SK-N-SH treated with all-trans-retinoic acid at 6 μM for 48 hours (cell line): ENCODE measurements around the gene KRT15.

ENCODE experiments used
- ARNTL ChIP-seq: fragments of 450-650 bp; formaldehyde crosslinking; IDR thresholded peaks from 2 replicates; pipeline ENCODE4 v1.5.0; 2020; ENCODE audit warnings: low read depth, mild to moderate bottlenecking, moderate library complexity, borderline replicate concordance
- BACH2 ChIP-seq: fragments of 250-450 bp; sonication (Bioruptor Pico); IDR thresholded peaks from 2 replicates; pipeline ENCODE4 v1.9.0; 2021; ENCODE audit warnings: mild to moderate bottlenecking, borderline replicate concordance
- CSDC2 ChIP-seq: fragments of 250-450 bp; sonication (Bioruptor Pico); IDR thresholded peaks from 2 replicates; pipeline ENCODE4 v1.5.0; 2020; ENCODE audit warnings: mild to moderate bottlenecking, moderate library complexity
- PPARA ChIP-seq: fragments of 250-450 bp; sonication (Bioruptor Pico); IDR thresholded peaks from 2 replicates; pipeline ENCODE4 v1.5.0; 2020; ENCODE audit warnings: mild to moderate bottlenecking, borderline replicate concordance
- RARB ChIP-seq: fragments of 250-450 bp; sonication (Bioruptor Pico); IDR thresholded peaks from 2 replicates; pipeline ENCODE4 v1.8.0; 2021; ENCODE audit warnings: mild to moderate bottlenecking, moderate library complexity
- SNAI2 ChIP-seq: fragments of 250-450 bp; sonication (Bioruptor Pico); IDR thresholded peaks from 2 replicates; pipeline ENCODE4 v1.5.0; 2020; ENCODE audit warnings: mild to moderate bottlenecking, moderate library complexity
- ZFP30 ChIP-seq: fragments of 450-650 bp; formaldehyde crosslinking; IDR thresholded peaks from 2 replicates; pipeline ENCODE4 v1.5.0; 2022; ENCODE audit warnings: mild to moderate bottlenecking, moderate library complexity
- ZNF70 ChIP-seq: fragments of 450-650 bp; formaldehyde crosslinking; IDR thresholded peaks from 2 replicates; pipeline ENCODE4 v1.5.0; 2020; ENCODE audit warnings: mild to moderate bottlenecking, moderate library complexity
- ZNF8 ChIP-seq: fragments of 450-650 bp; formaldehyde crosslinking; IDR thresholded peaks from 2 replicates; pipeline ENCODE4 v1.5.0; 2020; ENCODE audit warnings: mild to moderate bottlenecking, moderate library complexity
- TF ChIP-seq, protein P1 (sequence below): fragments of 250-450 bp; sonication (Bioruptor Pico); IDR thresholded peaks from 2 replicates; pipeline ENCODE4 v1.8.0; 2020; ENCODE audit warnings: mild to moderate bottlenecking, moderate library complexity, borderline replicate concordance
- TF ChIP-seq, protein P2 (sequence below): fragments of 250-450 bp; sonication (Bioruptor Pico); IDR thresholded peaks from 2 replicates; pipeline ENCODE4 v1.8.0; 2021; ENCODE audit warnings: low read depth, mild to moderate bottlenecking, moderate library complexity, borderline replicate concordance

- TF ChIP-seq SNAI2 (CRISPR knock-in tag) (no peak), RARB (CRISPR knock-in tag) (no peak), BACH2 (no peak), ARNTL (CRISPR knock-in tag) (no peak), CSDC2 (no peak), ZNF8 (CRISPR knock-in tag) (no peak), ZFP30 (CRISPR knock-in tag) (no peak), PPARA (CRISPR knock-in tag) (no peak), ZNF70 (CRISPR knock-in tag) (no peak)
- TF ChIP-seq, protein P1, sequence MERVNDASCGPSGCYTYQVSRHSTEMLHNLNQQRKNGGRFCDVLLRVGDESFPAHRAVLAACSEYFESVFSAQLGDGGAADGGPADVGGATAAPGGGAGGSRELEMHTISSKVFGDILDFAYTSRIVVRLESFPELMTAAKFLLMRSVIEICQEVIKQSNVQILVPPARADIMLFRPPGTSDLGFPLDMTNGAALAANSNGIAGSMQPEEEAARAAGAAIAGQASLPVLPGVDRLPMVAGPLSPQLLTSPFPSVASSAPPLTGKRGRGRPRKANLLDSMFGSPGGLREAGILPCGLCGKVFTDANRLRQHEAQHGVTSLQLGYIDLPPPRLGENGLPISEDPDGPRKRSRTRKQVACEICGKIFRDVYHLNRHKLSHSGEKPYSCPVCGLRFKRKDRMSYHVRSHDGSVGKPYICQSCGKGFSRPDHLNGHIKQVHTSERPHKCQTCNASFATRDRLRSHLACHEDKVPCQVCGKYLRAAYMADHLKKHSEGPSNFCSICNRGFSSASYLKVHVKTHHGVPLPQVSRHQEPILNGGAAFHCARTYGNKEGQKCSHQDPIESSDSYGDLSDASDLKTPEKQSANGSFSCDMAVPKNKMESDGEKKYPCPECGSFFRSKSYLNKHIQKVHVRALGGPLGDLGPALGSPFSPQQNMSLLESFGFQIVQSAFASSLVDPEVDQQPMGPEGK (CRISPR knock-in tag): no peak
- TF ChIP-seq, protein P2, sequence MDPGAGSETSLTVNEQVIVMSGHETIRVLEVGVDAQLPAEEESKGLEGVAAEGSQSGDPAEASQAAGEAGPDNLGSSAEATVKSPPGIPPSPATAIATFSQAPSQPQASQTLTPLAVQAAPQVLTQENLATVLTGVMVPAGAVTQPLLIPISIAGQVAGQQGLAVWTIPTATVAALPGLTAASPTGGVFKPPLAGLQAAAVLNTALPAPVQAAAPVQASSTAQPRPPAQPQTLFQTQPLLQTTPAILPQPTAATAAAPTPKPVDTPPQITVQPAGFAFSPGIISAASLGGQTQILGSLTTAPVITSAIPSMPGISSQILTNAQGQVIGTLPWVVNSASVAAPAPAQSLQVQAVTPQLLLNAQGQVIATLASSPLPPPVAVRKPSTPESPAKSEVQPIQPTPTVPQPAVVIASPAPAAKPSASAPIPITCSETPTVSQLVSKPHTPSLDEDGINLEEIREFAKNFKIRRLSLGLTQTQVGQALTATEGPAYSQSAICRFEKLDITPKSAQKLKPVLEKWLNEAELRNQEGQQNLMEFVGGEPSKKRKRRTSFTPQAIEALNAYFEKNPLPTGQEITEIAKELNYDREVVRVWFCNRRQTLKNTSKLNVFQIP: no peak
Measured at GRCh38 chr17:41520821-41521521, 2.3 kb upstream of the KRT15 start.
